ENCODE measurements around the gene ARHGEF7.

- TF ChIP-seq EZH2 (IDR thresholded peaks at IDR 0.05; ENCODE audit: low read length) (no peak), CTCF (optimal IDR thresholded peaks at IDR 0.05 in 1 of 3, IDR thresholded peaks at IDR 0.05 in 1 of 3, conservative IDR thresholded peaks at IDR 0.05 in 1 of 3; ENCODE audit: extremely low read depth in 1 of 3, insufficient read depth in 2 of 3, low read length in 3 of 3) (no peak)
Measured at GRCh38 chr13:111256458-111256857, 141.3 kb downstream of the ARHGEF7 start.
